CD14-positive monocyte (primary cell): ENCODE data around the gene CDC123. TPM values are rescaled to one million over a fixed set of nuclear protein-coding genes. Genes with fewer than 3 reads are reported as not detected.

Experiments used
- DNase-seq, 3 donors: peaks; one replicate each; pipeline ENCODE4 v3.0.0-alpha.2; 2011 to 2022
- H2AFZ ChIP-seq: 2 replicates; pipeline ENCODE4 v1.6.0; 2012; ENCODE audit warnings: mild to moderate bottlenecking, low read depth, low read length, inconsistent platforms; ENCODE audit not compliant: insufficient read depth, poor library complexity, severe bottlenecking
- H3K27ac ChIP-seq, 2 donors: 1 replicate in 1 of 2; 2 replicates in 1 of 2; pipeline ENCODE4 v1.5.1; 2012 to 2013; ENCODE audit warnings: low read length in 2 of 2, control low read depth in 1 of 2, inconsistent platforms in 1 of 2, low read depth in 1 of 2, mild to moderate bottlenecking in 1 of 2
- H3K27me3 ChIP-seq, 2 donors: one replicate each; pipeline versions ENCODE4 v1.6.0 to v1.6.1; 2011 to 2013; ENCODE audit warnings: low read length in 2 of 2; ENCODE audit not compliant: control insufficient read depth in 2 of 2, insufficient read depth in 2 of 2
- H3K36me3 ChIP-seq, 2 donors: replicated peaks in 1 of 2; 1 replicate in 1 of 2; 2 replicates in 1 of 2; pipeline versions ENCODE4 v1.5.1 to v1.6.1; 2012 to 2013; ENCODE audit warnings: low read length in 2 of 2, control low read depth in 1 of 2, inconsistent platforms in 1 of 2, mild to moderate bottlenecking in 1 of 2; ENCODE audit not compliant: insufficient read depth in 2 of 2, control insufficient read depth in 1 of 2
- H3K4me1 ChIP-seq, 2 donors: 1 replicate in 1 of 2; 2 replicates in 1 of 2; pipeline versions ENCODE4 v1.5.1 to v1.6.1; 2012 to 2013; ENCODE audit warnings: low read length in 2 of 2, control low read depth in 1 of 2, inconsistent platforms in 1 of 2, mild to moderate bottlenecking in 1 of 2, moderate library complexity in 1 of 2; ENCODE audit not compliant: insufficient read depth in 2 of 2, control insufficient read depth in 1 of 2
- H3K4me2 ChIP-seq: replicated peaks from 2 replicates; pipeline ENCODE3; 2012; ENCODE audit warnings: low read length, moderate library complexity, mild to moderate bottlenecking; ENCODE audit not compliant: poor library complexity, severe bottlenecking; ENCODE audit errors: extremely low read depth
- H3K4me3 ChIP-seq, 3 experiments: fragments of 200-600 bp in 1 of 3; sonication (generic) in 1 of 3; replicated peaks in 1 of 3; 1 replicate in 2 of 3; 2 replicates in 1 of 3; pipeline ENCODE4 v1.5.1; 2011 to 2013; ENCODE audit warnings: low read length in 3 of 3, mild to moderate bottlenecking in 3 of 3, control low read depth in 2 of 3, low read depth in 2 of 3, inconsistent platforms in 1 of 3, moderate library complexity in 1 of 3
- H3K79me2 ChIP-seq: 2 replicates; pipeline ENCODE4 v1.6.0; 2012; ENCODE audit warnings: mild to moderate bottlenecking, control low read depth, inconsistent platforms, low read length, moderate library complexity; ENCODE audit not compliant: insufficient read depth
- H3K9ac ChIP-seq: 2 replicates; pipeline ENCODE4 v1.6.0; 2017; ENCODE audit warnings: low read length, mild to moderate bottlenecking; ENCODE audit not compliant: insufficient read depth, poor library complexity, severe bottlenecking
- H3K9me3 ChIP-seq, 2 donors: replicated peaks in 1 of 2; 1 replicate in 1 of 2; 2 replicates in 1 of 2; pipeline versions ENCODE4 v1.5.1 to v1.6.1; 2012 to 2013; ENCODE audit warnings: low read length in 2 of 2, control low read depth in 1 of 2; ENCODE audit not compliant: control insufficient read depth in 1 of 2, insufficient read depth in 1 of 2
- H4K20me1 ChIP-seq: 2 replicates; pipeline ENCODE4 v1.6.0; 2012; ENCODE audit warnings: mild to moderate bottlenecking, low read length, control low read depth, moderate library complexity; ENCODE audit not compliant: insufficient read depth
- H3K27ac Mint-ChIP-seq, 7 donors: one replicate each; pipeline ENCODE4 v1.8.0; 2020; ENCODE audit warnings: mild to moderate bottlenecking in 7 of 7, mixed read lengths in 7 of 7, moderate library complexity in 6 of 7, inconsistent platforms in 2 of 7
- H3K27me3 Mint-ChIP-seq, 3 donors: one replicate each; pipeline ENCODE4 v1.8.0; 2021 to 2022; ENCODE audit warnings: low read depth in 3 of 3, mild to moderate bottlenecking in 3 of 3, mixed read lengths in 3 of 3, moderate library complexity in 3 of 3, inconsistent platforms in 1 of 3
- H3K36me3 Mint-ChIP-seq, 2 donors: one replicate each; pipeline ENCODE4 v1.8.0; 2020; ENCODE audit warnings: mixed read lengths in 2 of 2, inconsistent platforms in 1 of 2, mild to moderate bottlenecking in 1 of 2
- H3K4me1 Mint-ChIP-seq: one replicate; pipeline ENCODE4 v1.8.0; 2020; ENCODE audit warnings: mild to moderate bottlenecking, mixed read lengths
- H3K4me3 Mint-ChIP-seq, 2 donors: one replicate each; pipeline ENCODE4 v1.8.0; 2020; ENCODE audit warnings: mild to moderate bottlenecking in 2 of 2, mixed read lengths in 2 of 2, moderate library complexity in 1 of 2
- H3K9me3 Mint-ChIP-seq, 7 donors: one replicate each; pipeline ENCODE4 v1.8.0; 2020 to 2022; ENCODE audit warnings: mixed read lengths in 7 of 7, mild to moderate bottlenecking in 6 of 7, moderate library complexity in 6 of 7, inconsistent platforms in 2 of 7
- CTCF ChIP-seq: fragments of 200-600 bp; IDR thresholded peaks from one replicate; pipeline ENCODE4 v1.8.0; 2022; ENCODE audit warnings: antibody characterized with exemption, mild to moderate bottlenecking
- WGBS: methylation state at CpG from one replicate; pipeline ENCODE4 v1.1.5; 2013; ENCODE audit warnings: missing lambda C conversion rate; ENCODE audit not compliant: insufficient coverage; 5-methylcytosine and 5-hydroxymethylcytosine counted together
- intact Hi-C, 2 donors: fragments of 100-400 bp; cut with micrococcal nuclease; formaldehyde crosslinking; loops; one replicate each; pipeline versions ENCODE4 v1.15.0 to v1.15.1; 2023
- polyA plus RNA-seq, 3 donors: library from polyadenylated mRNA; depleted of rRNA in 1 of 3; unstranded in 2 of 3; stranded (reverse) in 1 of 3; fragments of 300-500 nt in 2 of 3; fragments of >200 nt in 1 of 3; fragmentation: Illumina TruSeq in 2 of 3; gene quantifications; 1 replicate in 2 of 3; 2 replicates in 1 of 3; pipeline ENCODE4 v1.2.3, GENCODE V29; 2012 to 2021

The CDC123 gene
- polyA plus RNA-seq, 3 donors, result 38.2 to 78.7 (median 76.0) TPM

- no peak overlapping the region for H3K27ac ChIP-seq
- no peaks in the 10 kb centered on the region for H3K9me3 ChIP-seq
- no peak for TF ChIP-seq CTCF
- no CpG with 5 or more reads among the region's 14 CpGs for WGBS
- H3K9me3 Mint-ChIP-seq, result peaks cover 0 to 3% (median 0%) of the 10 kb centered on the region in 7 donors
- no peaks in the 10 kb centered on the region for H3K36me3 Mint-ChIP-seq
- no peak overlapping the region for H3K4me3 ChIP-seq
- H3K4me1 Mint-ChIP-seq, result no peaks in the 10 kb centered on the region
- no peak overlapping the region for H3K4me2 ChIP-seq
- DNase-seq, result no peak
- H3K27ac Mint-ChIP-seq, result no peak overlapping the region
- no peak overlapping the region for H3K9ac ChIP-seq
- H4K20me1 ChIP-seq, result no peaks in the 10 kb centered on the region
- intact Hi-C loops, result no loop called here
- H2AFZ ChIP-seq, result no peak overlapping the region
- H3K4me1 ChIP-seq, result no peaks in the 10 kb centered on the region
- peaks cover 2 to 3% (median 3%) of the 10 kb centered on the region in 3 donors for H3K27me3 Mint-ChIP-seq
- no peaks in the 10 kb centered on the region for H3K36me3 ChIP-seq
- H3K4me3 Mint-ChIP-seq, result no peak overlapping the region
- no peaks in the 10 kb centered on the region for H3K27me3 ChIP-seq
- no peaks in the 10 kb centered on the region for H3K79me2 ChIP-seq
Measured at GRCh38 chr10:12299222-12299965, 103.4 kb downstream of the CDC123 start.

Other genes with a start within 250 kb of the CDC123 start
- 1 to 10 TPM; 2.7 to 6.7 (median 4.3) TPM for gene UPF2, start 153.4 kb upstream of the CDC123 start, polyA plus RNA-seq
- gene DHTKD1, start 127.2 kb upstream of the CDC123 start, polyA plus RNA-seq, result 10 to 100 TPM in 2 of 3 donors, 1 to 10 TPM in 1; 7.0 to 12.1 (median 11.2) TPM
- 1 to 10 TPM in 1 of 3 donors, under 1 TPM in 2; 0.30 to 3.4 (median 0.98) TPM for gene SEC61A2, start 66.5 kb upstream of the CDC123 start, polyA plus RNA-seq
- gene NUDT5, start 297 bp upstream of the CDC123 start, polyA plus RNA-seq, result 10 to 100 TPM; 28.3 to 51.1 (median 43.7) TPM
- gene CAMK1D, start 153.4 kb downstream of the CDC123 start, polyA plus RNA-seq, result 10 to 100 TPM in 1 of 3 donors, 1 to 10 TPM in 2; 6.7 to 11.8 (median 7.1) TPM